Gastroesophageal sphincter (tissue), 4 donors: ENCODE results near the gene SEMA6A. TPM values are rescaled to one million over a fixed set of nuclear protein-coding genes. Genes with fewer than 3 reads are reported as not detected.

Source experiments
- ATAC-seq: fragments of 150-250 bp; one replicate; pipeline ENCODE4 v1.9.1; 2016; ENCODE audit warnings: mild to moderate bottlenecking, moderate library complexity
- H3K27ac ChIP-seq, 4 donors: fragments of 200-600 bp; sonication (generic) in 3 of 4; 1 replicate in 3 of 4; 2 replicates in 1 of 4; pipeline ENCODE4 v1.5.1; 2016 to 2019
- H3K27me3 ChIP-seq: fragments of 200-600 bp; sonication (generic); one replicate; pipeline ENCODE4 v1.5.1; 2019
- H3K36me3 ChIP-seq, 2 donors: fragments of 200-600 bp; sonication (generic); one replicate each; pipeline ENCODE4 v1.5.1; 2019; ENCODE audit warnings: control low read depth in 1 of 2
- H3K4me1 ChIP-seq, 3 donors: fragments of 200-600 bp; sonication (generic); 1 replicate in 2 of 3; 2 replicates in 1 of 3; pipeline ENCODE4 v1.5.1; 2016 to 2019; ENCODE audit warnings: control low read depth in 2 of 3
- H3K4me3 ChIP-seq, 2 donors: fragments of 200-600 bp; sonication (generic); one replicate each; pipeline ENCODE4 v1.5.1; 2019; ENCODE audit warnings: mild to moderate bottlenecking in 1 of 2, moderate library complexity in 1 of 2
- H3K9me3 ChIP-seq, 3 donors: fragments of 200-600 bp; sonication (generic); one replicate each; pipeline ENCODE4 v1.5.1; 2017 to 2019; ENCODE audit warnings: control low read depth in 2 of 3
- CTCF ChIP-seq, 4 experiments: fragments of 200-600 bp in 2 of 4; fragments of 450-650 bp in 2 of 4; sonication (generic) in 1 of 4; IDR thresholded peaks; one replicate each; pipeline ENCODE4 v1.5.1; 2017 to 2019; ENCODE audit warnings: antibody characterized with exemption in 4 of 4, mild to moderate bottlenecking in 2 of 4, moderate library complexity in 2 of 4
- EP300 ChIP-seq: sonication (generic); formaldehyde crosslinking; IDR thresholded peaks from one replicate; pipeline ENCODE4 v1.6.1; 2017; ENCODE audit warnings: antibody characterized with exemption, mild to moderate bottlenecking
- POLR2A ChIP-seq, 2 donors: fragments of 450-650 bp; IDR thresholded peaks; one replicate each; pipeline ENCODE4 v1.6.1; 2017; ENCODE audit warnings: antibody characterized with exemption in 2 of 2, mild to moderate bottlenecking in 2 of 2, moderate library complexity in 1 of 2
- POLR2AphosphoS5 ChIP-seq: sonication (generic); formaldehyde crosslinking; IDR thresholded peaks from one replicate; pipeline ENCODE4 v1.6.1; 2017; ENCODE audit warnings: antibody characterized with exemption
- WGBS, 2 donors: methylation state at CpG; one replicate each; pipeline ENCODE4 v1.1.5; 2018; ENCODE audit warnings: low coverage in 1 of 2; 5-methylcytosine and 5-hydroxymethylcytosine counted together
- total RNA-seq, 4 donors: library from RNA; depleted of rRNA; stranded (reverse); fragments of >200 nt; gene quantifications; one replicate each; pipeline ENCODE4 v1.1.0, GENCODE V29; 2016

The SEMA6A gene
- total RNA-seq, 4 donors from 2014 or later = 10.9 to 19.8 (median 17.8) TPM

- ATAC-seq = no peak
- no peak overlapping the region for H3K27ac ChIP-seq
- 72 to 100% methylated on average over 1 to 5 of the region's 6 CpGs for WGBS, 2 donors
Measured at GRCh38 chr5:116494784-116495450, 79.7 kb downstream of the SEMA6A start.

GRCh38 chr5:116492776-116493175 is 81.8 kb downstream of the SEMA6A start:
- no peak overlapping the region for H3K4me3 ChIP-seq
- no peaks in the 10 kb centered on the region for H3K4me1 ChIP-seq
- no peaks in the 10 kb centered on the region for H3K9me3 ChIP-seq
- peaks cover 0 to 58% of the 10 kb centered on the region in 2 donors for H3K36me3 ChIP-seq
- ATAC-seq = no peak
- no peak overlapping the region for H3K27ac ChIP-seq
- TF ChIP-seq POLR2A (IDR thresholded peaks at IDR 0.05) (no peak), EP300 (no peak), CTCF (IDR thresholded peaks at IDR 0.05) (no peak), POLR2AphosphoS5 (no peak)
- H3K27me3 ChIP-seq = no peaks in the 10 kb centered on the region
- WGBS, 2 donors = 83 to 97% methylated on average over 3 of the region's 3 CpGs

More at GRCh38 chr5:116494784-116495450, 79.7 kb downstream of the SEMA6A start:
- H3K4me1 ChIP-seq = no peaks in the 10 kb centered on the region
- H3K36me3 ChIP-seq = peaks cover 0 to 43% of the 10 kb centered on the region in 2 donors
- TF ChIP-seq CTCF (IDR thresholded peaks at IDR 0.05) (no peak), POLR2A (IDR thresholded peaks at IDR 0.05) (no peak), POLR2AphosphoS5 (no peak), EP300 (no peak)
- no peak overlapping the region for H3K4me3 ChIP-seq
- no peaks in the 10 kb centered on the region for H3K27me3 ChIP-seq
- no peaks in the 10 kb centered on the region for H3K9me3 ChIP-seq

GRCh38 chr5:116492016-116492623 is 82.5 kb downstream of the SEMA6A start:
- no peak overlapping the region for H3K27ac ChIP-seq
- H3K4me1 ChIP-seq = no peaks in the 10 kb centered on the region
- H3K9me3 ChIP-seq = no peaks in the 10 kb centered on the region
- peaks cover 0 to 64% of the 10 kb centered on the region in 2 donors for H3K36me3 ChIP-seq
- 77 to 93% methylated on average over 1 to 3 of the region's 3 CpGs for WGBS, 2 donors
- no peaks in the 10 kb centered on the region for H3K27me3 ChIP-seq
- ATAC-seq = no peak
- no peak overlapping the region for H3K4me3 ChIP-seq
- TF ChIP-seq POLR2A (IDR thresholded peaks at IDR 0.05) (no peak), CTCF (IDR thresholded peaks at IDR 0.05) (no peak), POLR2AphosphoS5 (no peak), EP300 (no peak)

- no peaks in the 10 kb centered on the region for H3K9me3 ChIP-seq
- H3K4me1 ChIP-seq = no peaks in the 10 kb centered on the region
- H3K4me3 ChIP-seq = no peak overlapping the region
- TF ChIP-seq EP300 (no peak), POLR2A (IDR thresholded peaks at IDR 0.05) (no peak), POLR2AphosphoS5 (no peak), CTCF (IDR thresholded peaks at IDR 0.05) (no peak)
- ATAC-seq = no peak
- no peaks in the 10 kb centered on the region for H3K27me3 ChIP-seq
- H3K36me3 ChIP-seq = peaks cover 0 to 68% of the 10 kb centered on the region in 2 donors
- no peak overlapping the region for H3K27ac ChIP-seq
- 96 to 98% methylated on average over 3 to 6 of the region's 6 CpGs for WGBS, 2 donors
Measured at GRCh38 chr5:116488356-116489041, 86.1 kb downstream of the SEMA6A start.
